Ureter (tissue), 1 donor: ENCODE data around the gene LAMC3. TPM values are rescaled to one million over a fixed set of nuclear protein-coding genes. Genes with fewer than 3 reads are reported as not detected.

Source experiments
- DNase-seq: peaks from one replicate; pipeline ENCODE4 v3.0.0-alpha.2; 2020; ENCODE audit warnings: low spot score
- total RNA-seq: library from RNA; stranded (reverse); gene quantifications from one replicate; pipeline ENCODE4 v1.2.4, GENCODE V29; 2023
- donor health status: DM: yes; HTN: yes; CAD: no.

The LAMC3 gene
- total RNA-seq, 1 donor from 2014 or later = 50.6 TPM

DNA sequence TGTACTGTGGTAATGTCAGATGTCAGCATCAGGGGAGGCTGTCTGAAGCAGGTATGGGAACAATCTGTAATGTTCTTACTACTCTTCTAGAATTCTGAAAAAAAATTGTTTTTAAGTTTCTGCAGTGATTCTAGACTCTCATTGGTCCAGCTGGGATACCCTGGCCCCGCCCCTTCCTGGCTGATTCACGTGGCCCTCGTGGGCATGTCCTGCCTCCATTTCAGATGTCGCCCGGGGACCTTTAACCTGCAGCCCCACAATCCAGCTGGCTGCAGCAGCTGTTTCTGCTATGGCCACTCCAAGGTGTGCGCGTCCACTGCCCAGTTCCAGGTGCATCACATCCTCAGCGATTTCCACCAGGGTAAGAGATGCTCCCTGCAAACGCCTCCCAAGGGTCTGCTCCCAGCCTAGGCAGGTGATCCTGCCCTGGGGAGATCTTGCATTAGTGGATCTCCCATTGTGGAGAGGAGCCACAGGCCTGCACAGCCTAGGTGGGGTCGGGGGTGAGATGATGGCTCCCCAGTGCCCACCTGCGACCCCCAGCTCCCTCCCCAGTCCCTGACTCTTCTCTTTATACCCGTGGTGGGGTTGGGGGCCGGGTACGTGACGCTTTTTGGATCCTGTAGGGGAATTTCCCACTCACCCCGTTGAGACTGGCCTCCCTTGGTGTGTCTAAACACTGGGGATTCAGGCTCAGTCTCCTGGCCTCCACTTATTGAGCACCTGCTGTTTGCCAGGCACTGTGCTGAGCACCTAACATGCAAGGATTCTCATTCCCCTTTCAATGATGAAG lies 36.5 kb downstream of the LAMC3 start:
- no peak for DNase-seq

DNA sequence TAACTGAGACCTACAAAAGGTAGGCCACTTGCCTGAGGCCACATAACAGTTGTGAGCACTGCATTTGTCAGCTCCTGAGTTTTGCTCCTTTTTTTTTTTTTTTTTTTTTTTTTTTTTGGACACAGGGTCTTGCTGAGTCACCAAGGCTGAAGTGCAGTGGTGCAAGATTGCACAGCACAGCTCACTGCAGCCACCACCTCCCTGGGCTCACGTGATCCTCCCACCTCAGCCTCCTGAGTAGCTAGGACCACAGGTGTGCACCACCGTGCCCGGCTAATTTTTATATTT lies 37.1 kb downstream of the LAMC3 start:
- no peak for DNase-seq

DNA sequence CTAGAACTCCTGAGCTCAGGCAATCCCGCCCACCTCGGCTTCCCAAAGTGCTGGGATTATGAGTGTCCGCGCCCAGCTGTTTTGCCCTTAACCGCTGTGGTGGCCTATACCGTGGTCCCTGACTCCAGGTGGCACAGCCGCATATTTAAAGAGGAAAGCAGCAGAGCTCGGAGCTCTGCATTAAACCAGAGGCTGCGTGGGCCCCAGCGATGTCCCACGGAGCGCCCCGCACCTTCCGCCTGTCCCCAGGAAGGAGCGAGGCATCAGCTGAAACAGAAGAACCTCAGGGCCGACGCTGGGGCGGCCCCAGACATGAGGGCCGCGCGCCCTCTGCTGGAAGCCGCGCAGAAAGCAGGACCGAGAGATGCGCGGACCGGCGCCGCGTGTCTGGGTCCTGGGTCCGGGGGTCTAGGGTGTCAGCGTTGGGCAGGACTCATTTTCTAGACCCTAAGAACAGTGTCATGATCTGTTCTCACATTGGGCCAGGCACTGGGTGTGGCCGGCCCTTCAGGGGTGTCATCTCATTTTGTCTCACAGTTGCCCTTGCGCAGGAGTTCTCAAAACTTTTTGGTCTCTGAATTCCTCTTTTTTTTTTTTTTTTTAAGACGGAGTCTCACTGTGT lies 37.7 kb downstream of the LAMC3 start:
- DNase-seq = peak; percentile 67

DNA sequence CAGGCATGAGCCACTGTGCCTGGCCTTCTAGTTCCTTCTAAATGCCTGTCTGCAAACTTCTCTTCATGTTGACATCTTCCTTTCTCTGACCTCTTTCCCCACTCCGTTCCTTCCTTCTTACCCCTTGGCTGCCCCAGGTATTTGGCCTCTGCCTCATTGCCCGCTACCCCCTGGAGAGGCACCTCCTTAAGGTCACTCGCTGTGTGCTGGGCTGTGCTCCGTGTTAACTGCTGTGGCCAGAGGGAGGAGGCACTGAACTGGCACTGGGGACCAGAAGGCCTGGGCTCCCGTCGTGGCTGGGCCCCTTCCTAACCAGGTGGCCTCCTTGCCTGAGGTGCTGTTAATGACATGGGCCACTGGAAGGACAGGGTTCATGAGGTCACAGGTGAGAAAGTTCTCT lies 39.4 kb downstream of the LAMC3 start:
- no peak for DNase-seq

DNA sequence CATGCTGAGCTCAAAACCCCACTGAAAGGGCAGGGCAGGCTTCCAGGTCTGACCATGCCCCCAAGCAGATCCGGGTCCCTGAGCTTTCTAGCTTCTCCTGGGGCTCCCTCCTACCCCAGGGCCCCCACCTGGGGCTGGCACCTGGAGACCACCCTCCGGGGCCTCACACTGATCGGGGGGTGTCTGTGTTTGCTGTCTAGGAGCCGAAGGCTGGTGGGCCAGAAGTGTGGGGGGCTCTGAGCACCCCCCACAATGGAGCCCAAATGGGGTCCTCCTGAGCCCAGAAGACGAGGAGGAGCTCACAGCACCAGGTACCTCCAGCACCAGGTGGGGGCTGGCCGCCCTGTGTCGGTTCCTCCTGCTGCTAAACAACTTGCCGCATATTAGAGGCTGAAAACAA lies 39.8 kb downstream of the LAMC3 start:
- no peak for DNase-seq

DNA sequence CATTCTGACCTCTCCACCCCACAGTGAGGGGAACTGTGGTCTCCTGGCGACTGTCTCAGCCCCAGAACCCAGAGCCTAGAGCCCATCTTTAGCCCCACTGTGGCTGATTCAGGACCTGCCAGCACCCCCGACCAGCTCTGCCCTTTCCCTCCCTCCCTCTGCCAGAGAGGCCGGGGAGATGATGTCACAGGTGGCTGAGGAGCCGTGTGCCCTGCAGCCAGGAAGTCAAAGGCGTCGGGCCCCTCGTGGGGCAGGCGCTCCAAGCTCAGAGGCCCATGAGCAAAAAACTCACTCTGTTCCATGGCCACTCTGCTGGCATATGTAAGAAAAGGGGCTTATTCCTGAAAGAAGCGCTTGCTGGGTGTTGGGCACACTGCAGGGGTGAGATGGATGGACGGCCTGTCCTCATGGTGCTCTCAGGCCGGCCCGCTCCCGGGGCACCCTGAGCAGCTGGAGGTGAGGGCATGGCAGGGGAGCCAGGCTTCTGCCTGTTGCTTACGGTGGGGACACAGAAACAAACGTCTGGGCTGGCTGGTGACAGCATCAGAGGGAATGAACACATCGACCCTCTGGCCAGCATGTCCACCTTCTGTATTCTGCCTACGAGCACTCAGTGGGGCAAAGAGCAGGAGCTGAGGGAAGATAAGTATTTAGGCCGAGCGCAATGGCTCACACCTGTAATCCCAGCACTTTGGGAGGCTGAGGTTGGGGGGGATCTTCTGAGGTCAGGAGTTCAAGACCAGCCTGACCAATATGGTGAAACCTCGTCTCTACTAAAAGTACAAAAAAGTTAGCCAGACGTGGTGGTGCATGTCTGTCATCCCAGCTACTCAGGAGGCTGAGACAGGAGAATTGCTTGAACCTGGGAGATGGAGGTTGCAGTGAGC lies 41.1 kb downstream of the LAMC3 start:
- no peak for DNase-seq

DNA sequence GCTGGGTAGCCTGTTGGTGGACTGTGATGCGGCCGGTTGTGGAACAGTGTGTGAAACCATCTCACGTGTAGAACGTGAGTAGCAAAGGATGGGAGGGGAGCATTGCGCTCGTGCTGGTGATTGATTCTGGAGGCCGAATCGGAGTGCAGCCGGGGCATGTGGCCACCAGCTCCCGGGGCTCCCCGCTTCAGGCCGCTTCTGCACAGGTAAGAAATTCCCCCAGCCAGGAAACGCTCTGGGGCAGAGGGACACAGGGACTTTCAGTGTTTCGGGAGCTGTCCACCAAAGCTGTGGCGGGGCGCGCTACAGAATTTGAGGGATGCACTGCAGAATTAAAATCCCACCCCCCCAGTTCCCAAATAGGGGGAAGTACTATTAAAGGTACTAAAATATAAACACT lies 41.9 kb downstream of the LAMC3 start:
- DNase-seq = no peak

DNA sequence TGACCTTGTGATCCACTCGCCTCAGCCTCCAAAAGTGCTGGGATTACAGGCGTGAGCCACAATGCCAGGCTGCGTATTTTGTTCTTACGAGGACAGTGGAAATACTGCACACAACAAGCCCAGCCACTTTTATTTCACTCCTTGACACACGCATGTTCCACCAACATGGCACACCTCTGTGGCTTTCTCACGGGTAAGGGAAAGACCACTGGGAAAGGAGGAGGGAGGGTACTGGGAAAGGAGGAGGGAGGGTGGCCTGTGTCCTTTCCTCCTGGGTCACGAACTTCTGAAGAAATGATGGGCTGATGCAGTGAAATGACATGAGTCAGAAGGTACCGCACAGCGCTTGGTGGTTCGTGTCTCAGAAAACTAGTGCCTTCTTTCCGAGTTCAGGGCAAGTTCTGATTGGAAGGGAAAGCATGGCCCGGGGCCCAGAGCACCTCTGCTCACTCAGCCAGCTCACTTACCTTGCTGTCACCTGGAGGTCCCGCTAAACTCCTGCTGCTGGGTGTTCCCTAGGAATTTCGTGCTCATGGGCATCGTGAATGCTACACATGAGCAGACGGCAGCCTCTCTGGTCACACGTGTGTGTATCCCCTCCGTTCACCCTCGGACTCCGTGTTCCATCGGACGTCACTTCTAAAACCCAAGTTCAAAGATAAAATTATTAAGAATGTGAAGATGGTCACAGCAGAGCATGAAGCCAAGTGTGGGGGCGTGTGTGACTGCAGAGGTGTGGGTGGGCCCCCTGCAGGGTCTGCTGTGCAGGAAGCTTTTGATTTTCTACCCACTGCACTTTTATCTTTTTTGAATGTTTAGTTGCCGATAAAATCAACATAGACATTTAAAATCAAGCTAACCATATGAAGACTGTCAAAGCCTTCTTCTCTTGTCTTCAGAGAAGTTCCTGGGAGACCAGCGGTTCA lies 42.9 kb downstream of the LAMC3 start:
- no peak for DNase-seq

DNA sequence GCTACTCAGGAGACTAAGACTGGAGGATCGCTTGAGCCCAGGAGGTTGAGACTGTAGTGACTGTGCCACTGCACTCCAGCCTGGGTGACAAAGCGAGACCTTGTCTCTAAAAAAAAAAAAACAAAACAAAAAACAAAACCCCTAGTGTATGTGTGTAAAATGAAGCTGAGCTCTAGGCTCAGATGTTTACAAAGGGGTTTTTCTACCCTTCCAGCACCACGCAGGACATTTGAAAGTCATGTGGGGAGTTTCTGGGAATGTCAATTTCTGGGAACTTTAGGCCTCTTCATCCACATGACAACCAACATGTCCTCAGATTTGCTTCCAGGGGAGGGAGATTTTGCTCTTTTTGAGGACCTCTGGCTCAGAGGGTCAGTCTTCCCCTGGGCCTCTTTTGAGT lies 44.9 kb downstream of the LAMC3 start:
- DNase-seq = no peak

DNA sequence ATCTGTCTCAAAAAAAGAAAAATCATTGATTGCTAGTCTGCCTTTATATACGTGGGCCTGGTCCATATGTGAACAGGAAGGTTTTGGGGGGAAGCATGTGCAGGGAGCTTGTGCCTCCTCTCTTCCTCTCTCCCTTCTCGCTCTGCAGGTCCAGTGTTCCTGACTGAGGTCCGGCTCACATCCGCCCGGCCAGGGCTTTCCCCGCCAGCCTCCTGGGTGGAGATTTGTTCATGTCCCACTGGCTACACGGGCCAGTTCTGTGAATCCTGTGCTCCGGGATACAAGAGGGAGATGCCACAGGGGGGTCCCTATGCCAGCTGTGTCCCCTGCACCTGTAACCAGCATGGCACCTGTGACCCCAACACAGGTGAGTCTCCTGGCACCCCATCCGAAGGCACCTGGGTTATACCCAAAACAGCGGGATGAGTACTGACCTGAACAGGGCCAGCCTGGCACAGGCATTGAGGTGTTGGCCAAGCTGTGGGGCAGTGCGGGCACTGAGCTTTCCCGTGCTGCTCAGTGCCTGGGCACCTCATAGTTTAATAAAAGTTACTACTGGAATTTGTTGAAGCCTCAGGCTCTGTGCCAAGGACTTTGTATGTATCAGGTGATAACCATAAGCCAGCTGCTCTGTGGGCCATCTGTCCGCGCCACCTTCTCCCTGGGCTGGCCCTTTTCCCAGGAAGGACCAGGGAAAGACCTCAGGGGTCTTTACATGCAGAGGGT lies 48.0 kb downstream of the LAMC3 start:
- no peak for DNase-seq

DNA sequence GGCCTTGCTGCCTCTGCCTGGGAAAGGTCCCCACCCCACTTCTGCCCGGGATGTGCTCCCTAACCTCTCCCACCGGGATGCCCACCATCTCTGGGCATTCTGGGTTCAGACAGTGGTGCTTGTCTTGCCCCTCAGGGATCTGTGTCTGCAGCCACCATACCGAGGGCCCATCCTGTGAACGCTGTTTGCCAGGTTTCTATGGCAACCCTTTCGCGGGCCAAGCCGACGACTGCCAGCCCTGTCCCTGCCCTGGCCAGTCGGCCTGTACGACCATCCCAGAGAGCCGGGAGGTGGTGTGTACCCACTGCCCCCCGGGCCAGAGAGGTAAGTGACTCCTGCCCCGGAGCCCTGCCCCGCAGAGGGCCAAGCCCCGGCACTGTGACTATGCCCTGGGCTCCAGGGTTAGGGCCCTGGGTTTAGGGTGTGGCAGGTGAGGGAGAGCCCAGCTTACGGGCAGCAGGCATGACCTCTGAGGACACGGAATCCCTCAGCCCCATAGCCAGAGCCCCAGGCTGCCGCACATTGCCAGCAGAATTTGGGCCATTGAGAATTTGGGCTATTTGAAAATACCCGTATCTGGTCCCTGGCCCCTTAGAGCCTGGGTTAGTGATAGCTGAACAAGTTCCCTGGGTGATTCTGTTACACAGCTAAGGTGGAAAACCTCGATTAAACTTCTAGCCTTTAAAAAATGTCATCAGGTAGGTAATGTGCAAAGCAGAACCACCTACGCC lies 52.1 kb downstream of the LAMC3 start:
- no peak for DNase-seq

DNA sequence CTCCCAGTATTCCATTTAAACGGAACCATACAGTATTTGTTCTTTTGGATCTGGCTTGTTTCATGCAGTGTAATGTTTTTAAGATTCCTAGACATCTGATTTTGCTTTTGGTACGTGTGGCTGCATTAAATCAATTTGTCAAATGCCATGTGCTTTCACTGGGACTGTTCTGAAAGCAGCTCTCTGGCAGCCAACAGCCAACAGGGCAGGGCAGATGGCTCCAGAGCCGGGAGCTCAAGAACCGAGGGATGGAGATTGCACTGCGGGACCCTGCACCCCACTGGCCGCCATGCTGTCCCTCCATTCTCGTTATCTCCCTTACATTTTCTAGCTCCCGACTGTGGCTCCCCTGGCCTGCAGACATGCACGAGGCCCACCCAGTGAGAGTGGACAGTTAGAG lies 54.0 kb downstream of the LAMC3 start:
- DNase-seq = no peak

DNA sequence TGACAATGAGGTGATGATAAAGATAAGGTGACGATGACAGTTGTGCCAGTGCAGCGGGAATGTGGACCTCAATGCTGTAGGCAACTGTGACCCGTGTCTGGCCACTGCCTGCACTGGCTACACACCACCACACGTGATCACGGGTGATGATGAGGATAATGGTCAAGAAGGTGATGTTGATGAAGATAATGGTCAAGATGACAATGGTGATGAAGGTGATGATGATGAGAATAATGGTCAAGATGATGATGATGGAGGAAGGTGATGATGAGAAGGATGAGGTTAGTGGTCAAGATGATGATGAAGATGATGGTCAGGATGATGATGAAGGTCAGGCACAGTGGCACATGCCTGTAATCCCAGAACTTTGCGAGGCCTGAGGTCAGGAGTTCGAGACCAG lies 56.6 kb downstream of the LAMC3 start:
- DNase-seq = no peak

DNA sequence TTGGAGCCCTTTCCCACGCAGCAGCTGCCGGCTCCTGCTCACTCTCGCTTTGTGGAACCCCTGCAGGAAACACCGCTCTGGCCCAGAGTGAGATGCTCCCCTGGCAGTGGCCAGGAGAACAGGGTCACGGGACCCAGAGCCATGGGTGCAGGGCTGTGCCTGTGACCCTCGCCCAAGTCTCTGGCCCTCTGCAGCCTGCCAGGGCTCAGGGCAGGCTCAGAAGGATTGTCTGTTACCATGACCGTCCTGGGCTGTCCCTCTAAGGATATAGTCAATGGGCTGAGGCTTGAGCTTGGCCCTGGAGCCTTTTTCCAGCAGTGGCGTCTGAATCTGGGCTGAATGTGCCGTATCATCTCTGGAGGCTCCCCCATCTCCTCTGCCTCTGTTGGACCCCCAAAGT lies 58.7 kb downstream of the LAMC3 start:
- no peak for DNase-seq

DNA sequence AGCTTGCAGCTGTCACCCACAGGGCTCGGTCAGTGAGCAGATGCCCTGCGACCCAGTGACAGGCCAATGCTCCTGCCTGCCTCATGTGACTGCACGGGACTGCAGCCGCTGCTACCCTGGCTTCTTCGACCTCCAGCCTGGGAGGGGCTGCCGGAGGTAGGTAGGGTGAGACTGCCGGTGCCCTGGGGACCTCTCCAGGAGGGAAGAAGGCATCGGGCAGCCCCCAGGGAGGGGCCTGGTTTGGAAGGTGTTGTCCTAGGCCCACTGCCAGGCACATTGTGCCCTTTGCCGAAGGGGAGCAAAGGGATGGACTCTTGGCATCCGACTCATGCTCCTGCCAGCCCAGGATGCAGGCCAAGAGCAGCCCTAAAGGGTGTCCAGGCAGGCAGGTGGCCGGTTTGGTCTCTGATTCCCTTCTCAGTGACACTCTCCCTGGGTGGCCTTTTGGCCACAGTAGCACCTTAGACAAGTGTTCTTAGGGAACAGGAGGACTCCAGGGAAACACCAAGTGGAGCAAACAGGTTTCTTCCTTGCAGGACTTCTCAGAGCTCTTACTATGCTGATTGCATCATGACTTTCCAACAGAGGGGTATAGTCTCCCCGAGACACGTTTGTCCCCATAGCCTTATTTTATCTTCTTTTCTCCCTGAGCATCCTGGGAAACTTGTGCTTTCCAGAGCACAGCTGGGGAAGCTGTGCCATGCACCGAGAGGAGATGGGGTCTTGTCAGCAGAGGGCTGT lies 59.3 kb downstream of the LAMC3 start:
- DNase-seq = no peak

DNA sequence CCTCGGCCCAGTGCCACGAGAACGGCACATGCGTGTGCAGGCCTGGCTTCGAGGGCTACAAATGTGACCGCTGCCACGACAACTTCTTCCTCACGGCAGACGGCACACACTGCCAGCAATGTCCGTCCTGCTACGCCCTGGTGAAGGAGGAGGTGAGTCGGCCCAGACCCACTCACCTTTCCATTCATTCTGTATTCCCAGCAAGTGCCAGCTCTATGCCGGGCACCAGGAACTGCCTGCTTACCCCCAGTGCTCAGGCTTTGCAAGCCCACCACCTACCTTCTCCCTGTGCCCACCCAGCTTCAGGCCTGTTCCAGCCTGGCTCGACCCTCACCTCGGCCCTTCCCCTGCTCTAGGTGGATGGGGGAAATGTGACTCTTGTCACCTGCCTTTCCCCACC lies 60.7 kb downstream of the LAMC3 start:
- DNase-seq = no peak

DNA sequence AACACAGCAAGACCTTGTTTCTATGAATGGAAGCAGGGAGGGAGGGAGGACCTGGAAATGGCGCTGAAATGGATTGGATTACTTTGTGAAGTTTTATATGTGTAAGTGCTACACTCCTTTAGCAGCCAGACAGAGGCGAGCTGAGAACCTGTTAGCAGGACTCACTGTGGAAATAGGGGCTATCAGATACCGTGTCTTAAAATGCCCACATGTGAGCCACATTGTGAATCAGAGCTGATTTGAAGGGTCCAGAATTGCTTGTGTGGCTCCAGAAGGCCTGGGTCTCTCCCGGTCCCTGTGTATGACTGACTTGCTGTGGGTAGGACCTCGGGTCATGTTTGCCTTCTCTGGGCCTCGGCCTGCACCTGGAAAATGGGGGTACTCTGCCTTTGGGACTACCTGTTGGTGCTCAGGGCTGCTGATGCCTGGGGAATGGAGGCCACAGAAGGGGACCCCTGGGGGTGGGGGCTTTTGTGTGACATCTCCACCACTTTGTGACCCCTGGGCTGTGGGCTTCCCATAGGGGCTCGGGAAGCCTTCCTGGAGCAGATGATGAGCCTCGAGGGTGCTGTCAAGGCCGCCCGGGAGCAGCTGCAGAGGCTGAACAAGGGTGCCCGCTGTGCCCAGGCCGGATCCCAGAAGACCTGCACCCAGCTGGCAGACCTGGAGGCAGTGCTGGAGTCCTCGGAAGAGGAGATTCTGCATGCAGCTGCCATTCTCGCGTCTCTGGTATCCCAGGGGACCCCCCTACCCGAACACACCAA lies 63.3 kb downstream of the LAMC3 start:
- no peak for DNase-seq

DNA sequence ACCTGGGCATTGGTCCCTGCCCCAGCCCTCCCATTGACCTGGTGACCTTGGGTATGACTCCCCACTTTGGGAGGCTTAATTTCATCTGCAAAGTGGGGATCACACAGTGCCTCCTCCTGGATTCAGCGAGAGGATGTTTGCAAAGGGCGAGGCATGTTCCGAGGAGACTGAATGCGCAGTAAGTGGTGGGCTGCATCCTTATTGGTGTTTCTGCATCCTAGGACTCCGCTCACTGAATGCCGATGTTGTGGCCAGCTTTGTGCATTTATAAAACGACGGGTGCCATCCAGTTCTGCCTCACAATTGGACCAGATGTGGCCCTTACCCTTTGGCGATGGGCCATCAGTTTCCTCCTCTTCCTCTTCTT lies 63.9 kb downstream of the LAMC3 start:
- no peak for DNase-seq
